Stimulated activated CD4-positive, alpha-beta T cell treated with anti-CD3 and anti-CD28 coated beads, Interleukin-1b, Interleukin-23, amount 100 ng/mL, for 24 hours (primary cell): ENCODE measurements around the gene NNMT.
"Not testable (repeated sequence)": the region's sequence is repeated elsewhere in the genome, so short reads cannot be mapped to it uniquely, and the experiment has no call there.

ENCODE experiments used
- DNase-seq, 4 experiments: peaks; one replicate each; pipeline ENCODE4 v3.0.0-alpha.2; 2020; ENCODE audit warnings: low read depth in 4 of 4, low spot score in 1 of 4

Gene NNMT

GRCh38 chr11:114304969-114305368, 8.8 kb downstream of the NNMT start:
- no peak for DNase-seq

GRCh38 chr11:114307524-114308203, 11.5 kb downstream of the NNMT start:
- DNase-seq = no peak

GRCh38 chr11:114308689-114309089, 12.5 kb downstream of the NNMT start:
- no peak for DNase-seq

- no peak for DNase-seq
These were observed 13.3 kb downstream of the NNMT start for GRCh38 chr11:114309517-114309916.

GRCh38 chr11:114310095-114310494, 13.9 kb downstream of the NNMT start:
- DNase-seq = no peak

GRCh38 chr11:114311946-114312345, 15.7 kb downstream of the NNMT start:
- no peak for DNase-seq

- no peak for DNase-seq
These were observed 17.9 kb downstream of the NNMT start for GRCh38 chr11:114314096-114314495.

- DNase-seq = no peak
These were observed 19.7 kb downstream of the NNMT start for GRCh38 chr11:114315749-114316368.

- DNase-seq = no peak
These were observed 21.0 kb downstream of the NNMT start for GRCh38 chr11:114316980-114317786.

GRCh38 chr11:114317787-114318137, 21.6 kb downstream of the NNMT start:
- no peak for DNase-seq

GRCh38 chr11:114318361-114318760, 22.2 kb downstream of the NNMT start:
- no peak for DNase-seq

- no peak for DNase-seq
These were observed 23.6 kb downstream of the NNMT start for GRCh38 chr11:114319716-114320328.

GRCh38 chr11:114321621-114322257, 25.5 kb downstream of the NNMT start:
- no peak for DNase-seq

GRCh38 chr11:114322934-114323333, 26.7 kb downstream of the NNMT start:
- DNase-seq = no peak

- DNase-seq = no peak
These were observed 30.0 kb downstream of the NNMT start for GRCh38 chr11:114326151-114326550.

GRCh38 chr11:114326776-114327175, 30.6 kb downstream of the NNMT start:
- DNase-seq = no peak

- DNase-seq = no peak
These were observed 34.2 kb downstream of the NNMT start for GRCh38 chr11:114330373-114330772.

- no peak for DNase-seq
These were observed 44.3 kb downstream of the NNMT start for GRCh38 chr11:114340311-114341131.

GRCh38 chr11:114341667-114342066, 45.5 kb downstream of the NNMT start:
- DNase-seq = not testable (repeated sequence)

- DNase-seq = no peak
These were observed 46.3 kb downstream of the NNMT start for GRCh38 chr11:114342476-114342875.
